Measurements from ENCODE around the gene MSX1. TPM values are rescaled to one million over a fixed set of nuclear protein-coding genes. Genes with fewer than 3 reads are reported as not detected.

MSX1 gene
- total RNA-seq, 1 donor from 2014 or later: 5.0 TPM

DNA sequence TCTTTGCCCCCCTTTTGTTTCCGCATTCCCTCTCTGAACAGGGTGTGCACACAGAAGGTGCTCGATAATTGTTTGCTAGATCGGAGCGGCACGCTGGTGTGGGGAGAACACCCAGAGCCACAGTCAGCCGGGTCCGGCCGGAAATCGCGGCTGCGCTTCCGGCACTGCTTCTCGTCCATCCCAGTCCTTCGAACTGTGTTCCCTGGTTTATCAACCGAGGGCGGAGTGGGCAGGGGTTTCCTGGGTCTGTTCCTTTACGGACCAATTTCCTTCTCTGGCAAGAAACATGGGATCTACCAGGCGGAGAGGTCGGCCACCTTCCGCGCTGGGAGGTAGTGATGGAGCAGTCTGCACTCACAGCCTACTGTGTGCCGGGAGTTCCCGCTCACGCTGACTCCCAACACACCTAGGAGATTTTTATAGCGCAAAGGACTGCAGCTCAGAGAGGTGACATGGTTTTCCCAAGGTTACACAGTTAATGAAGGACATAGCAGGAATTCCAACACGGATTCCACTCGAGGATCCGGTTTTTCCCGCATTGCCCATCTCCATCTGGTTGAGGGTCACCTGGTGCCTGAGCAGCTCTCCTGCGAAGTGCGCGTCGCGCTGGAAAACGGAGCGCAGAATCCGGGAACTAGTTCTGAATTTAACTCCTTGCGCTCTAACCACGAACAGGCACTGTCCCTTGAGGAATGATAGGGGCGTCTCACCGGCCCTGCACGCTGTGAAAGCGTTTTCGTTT, 6.8 kb downstream of the MSX1 start:
- intact Hi-C loops (cut with DNase I): no loop called here
- DNase-seq (ENCODE audit: low spot score): no peak

DNA sequence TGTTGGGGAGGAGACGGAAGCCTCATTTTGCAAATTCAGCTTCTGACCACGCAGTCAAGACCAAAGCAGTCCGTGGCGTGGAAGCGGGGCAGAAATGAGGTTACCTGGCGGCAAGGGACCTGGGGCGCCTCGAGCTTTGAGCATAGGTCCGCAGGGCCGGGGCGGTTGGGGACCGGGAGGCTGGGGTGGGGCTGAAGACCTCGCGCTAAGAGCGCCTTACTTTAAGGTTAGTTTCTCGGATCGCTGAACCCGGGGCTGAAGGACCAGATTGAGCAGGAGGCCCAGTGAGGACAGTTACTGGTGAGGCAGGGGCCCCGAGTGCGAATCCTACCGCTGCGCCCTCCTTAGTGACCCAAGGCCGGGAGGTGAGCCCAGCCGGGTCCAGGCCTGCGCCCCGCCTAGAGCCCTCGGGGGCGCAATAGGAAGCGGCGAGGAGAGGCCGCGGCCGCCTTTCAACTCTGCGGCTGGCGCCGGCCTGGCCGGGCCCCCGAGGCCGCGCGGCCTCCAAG, 7.5 kb downstream of the MSX1 start:
- intact Hi-C loops (cut with DNase I): no loop called here
- DNase-seq (ENCODE audit: low spot score): no peak

DNA sequence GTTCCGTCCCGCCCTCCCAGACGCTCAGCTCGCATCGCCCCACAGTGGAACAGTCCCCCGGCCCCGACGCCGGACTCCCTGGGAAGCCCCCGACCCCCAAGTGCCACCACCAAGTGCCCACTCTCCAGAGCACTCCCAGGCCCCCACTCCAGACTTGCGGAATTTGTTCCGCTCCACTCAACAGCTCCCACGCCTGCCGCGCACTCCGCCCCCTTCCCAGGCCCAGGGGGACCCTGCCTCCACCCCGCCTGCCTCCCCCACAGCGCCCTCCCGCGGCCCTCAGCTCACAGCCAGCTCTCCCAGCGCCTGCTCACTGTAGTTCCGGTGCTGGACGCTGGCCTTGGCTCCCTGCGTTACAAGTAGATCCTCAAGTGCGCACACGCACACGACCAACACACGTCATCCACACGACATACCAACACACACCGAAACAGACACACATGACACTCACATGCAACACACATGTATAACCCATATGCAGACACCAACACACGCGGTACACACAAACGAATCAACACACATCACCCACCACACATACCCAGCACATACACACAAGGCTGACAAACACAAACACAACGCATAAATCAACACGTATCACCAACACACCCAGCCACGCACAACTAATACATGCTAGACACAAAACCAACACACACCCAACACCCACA, 8.0 kb downstream of the MSX1 start:
- no peak for DNase-seq (ENCODE audit: low spot score)
- intact Hi-C loops (cut with DNase I): no loop called here

DNA sequence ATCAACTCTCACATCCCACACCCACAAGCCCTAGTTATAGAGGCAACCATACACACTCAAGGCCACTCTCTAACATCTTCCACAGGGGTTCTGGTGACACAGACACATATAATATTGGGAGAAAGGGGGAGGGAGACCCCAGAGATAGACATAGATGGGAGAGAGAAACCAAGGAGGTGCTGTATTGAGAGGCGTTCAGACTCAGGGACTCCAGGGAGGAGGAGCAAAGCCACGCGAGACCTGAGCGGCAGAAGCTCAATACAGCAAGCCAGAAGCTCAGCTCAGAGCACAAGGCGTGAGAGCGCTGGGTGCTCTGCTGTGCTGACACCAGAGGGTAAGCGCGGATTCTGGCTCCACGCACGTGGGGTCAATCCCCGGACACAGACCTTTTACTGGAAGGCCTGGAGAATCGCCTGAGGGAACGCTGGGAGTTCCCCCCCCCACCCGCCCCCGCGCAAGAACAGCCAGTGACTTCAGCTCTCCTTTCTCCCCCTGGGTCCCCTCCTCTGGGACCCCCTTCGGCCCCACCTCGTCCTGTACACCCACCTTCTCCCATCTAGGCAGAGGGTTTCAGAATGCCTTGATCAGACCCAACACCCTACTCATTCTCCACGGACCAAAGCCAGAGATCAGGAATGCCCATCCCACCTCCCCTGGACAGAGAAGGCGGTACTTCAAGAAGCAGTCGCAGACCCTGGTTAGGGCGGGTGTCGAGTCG, 8.7 kb downstream of the MSX1 start:
- no peak for DNase-seq (ENCODE audit: low spot score)
- intact Hi-C loops (cut with DNase I): no loop called here

DNA sequence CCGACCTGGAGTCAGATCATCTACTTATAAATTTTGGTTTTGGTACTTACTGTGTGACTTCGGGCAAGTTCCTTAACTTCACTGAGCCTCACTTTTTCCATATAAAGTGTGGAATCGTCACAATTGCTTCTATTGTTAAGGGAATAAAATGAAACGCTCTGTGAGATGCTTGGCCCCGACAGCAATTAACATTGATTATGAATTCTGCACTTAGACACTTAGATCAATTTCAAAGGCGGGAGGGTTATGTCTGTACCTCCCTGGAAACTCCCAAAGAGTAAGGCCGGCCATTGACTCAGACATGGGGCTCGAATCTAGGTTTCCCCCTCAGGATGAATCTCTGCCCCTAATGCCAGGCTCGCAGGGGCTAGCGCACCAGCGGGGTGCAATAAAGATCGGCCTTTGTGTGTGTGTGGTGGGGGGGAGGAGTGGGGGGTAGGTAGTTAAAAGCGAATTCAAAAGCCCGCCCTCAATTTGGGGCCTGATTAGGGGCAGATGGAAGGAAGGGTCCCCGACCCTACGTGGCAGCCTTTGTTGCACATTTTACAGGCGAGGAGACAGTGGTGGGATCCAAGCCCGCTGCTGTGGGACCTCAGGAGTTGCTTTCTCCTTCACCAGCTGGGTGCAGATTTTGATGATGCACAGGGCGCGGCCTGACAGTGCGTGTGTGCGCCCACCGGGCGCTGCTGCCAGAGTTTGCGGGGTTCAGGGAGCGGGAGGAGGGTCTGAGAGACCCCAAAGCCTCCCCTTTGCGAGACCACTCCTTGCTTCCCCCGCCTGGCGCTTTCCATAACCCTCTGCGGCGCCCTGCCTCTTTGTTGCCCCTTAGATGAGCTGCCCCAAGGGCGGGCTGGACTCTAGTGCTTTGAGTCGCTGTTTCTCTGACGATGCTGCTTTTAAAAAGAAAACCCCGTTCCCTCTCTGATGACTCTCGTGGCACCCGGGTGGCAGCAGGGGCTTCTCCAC, 9.6 kb downstream of the MSX1 start:
- DNase-seq (ENCODE audit: low spot score): no peak
- intact Hi-C loops (cut with DNase I): no loop called here

DNA sequence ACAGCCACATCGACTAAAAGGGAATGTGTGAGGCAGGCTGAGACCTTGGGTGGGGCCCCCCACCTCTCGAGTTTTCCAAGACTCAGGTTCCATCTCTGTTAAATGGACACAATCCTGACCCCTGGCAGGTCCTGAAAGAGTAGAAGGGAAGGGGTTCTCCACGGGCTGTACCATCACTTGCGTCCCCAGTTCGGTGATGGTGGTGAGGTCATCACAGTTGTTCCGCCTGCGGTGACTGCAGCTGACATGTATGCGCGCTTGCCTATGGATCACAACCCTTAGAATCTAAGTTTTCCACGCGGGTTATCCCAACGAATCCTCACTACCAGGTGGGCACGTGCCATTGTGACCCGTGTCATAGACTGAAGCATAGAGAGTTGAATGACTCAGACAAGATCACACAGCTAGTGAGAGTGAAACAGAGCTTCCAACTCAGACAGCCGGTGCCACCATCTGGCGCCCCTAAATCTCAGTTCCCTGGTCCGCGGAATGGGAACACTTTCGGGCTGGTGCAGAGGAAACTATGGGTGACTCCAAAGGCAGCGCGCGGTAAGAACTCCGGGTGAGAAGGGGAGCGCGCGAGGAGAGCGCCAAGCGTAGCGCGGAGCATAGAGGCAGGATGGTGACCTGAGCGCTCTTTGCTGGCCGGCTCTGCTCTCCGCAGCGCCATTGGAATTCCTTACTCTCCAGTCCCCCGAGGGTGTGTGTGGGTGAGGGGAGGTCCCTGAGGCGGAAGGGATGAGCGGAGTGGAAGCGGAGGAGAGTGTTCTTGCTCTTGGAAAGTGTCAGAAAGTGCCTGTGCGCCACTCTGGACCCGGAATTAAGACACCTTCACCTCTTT, 10.5 kb downstream of the MSX1 start:
- no peak for DNase-seq (ENCODE audit: low spot score)
- intact Hi-C loops (cut with DNase I): no loop called here

DNA sequence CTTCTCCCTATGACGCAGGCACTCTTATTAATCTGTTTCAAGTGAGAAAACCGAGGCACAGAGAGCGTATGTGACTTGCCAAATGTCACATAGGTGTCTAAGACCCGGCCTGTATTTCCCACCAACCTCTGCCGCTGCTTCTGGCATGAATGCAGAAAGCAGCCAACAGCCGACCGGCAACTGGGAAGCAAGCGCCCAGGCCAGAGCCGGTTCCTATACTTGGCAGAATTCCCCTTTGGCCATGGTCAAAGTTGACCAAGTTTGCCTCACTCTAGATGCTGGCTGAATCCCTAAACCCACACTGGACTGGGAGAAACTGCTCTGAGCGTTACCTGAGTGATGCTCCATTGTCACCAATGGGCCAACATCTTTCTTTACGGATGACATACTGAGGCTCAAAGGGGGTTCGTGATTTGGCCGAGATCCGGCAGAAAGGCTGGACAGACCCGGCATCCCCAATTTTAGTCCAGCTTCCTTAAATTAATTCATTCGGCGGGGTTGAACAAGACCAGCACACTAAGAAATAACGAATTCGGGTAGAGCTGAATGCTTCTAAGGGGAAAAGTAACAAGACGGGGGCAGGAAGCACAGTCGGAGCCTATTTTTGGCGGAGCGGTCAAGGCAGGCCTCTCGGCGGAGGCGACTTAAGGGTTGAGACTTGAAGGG, 11.2 kb downstream of the MSX1 start:
- no peak for DNase-seq (ENCODE audit: low spot score)

DNA sequence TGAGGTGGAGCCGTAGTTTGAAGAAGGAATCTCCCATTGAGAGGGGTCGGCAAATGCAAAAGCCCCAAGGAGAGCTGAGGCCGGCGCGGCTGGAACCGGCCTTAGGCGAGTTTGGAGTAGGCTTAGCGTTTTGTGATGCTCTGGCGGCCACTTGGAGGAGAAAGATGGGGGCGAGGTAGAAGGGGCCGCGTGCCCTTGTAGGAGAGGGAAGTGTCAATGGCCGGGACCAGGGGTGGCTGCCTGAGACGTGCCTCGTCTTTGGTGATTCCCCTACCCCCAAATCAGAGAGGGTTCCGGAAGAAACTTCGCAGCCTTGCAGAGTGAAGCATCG, 11.7 kb downstream of the MSX1 start:
- no peak for DNase-seq (ENCODE audit: low spot score)
- intact Hi-C loops (cut with DNase I): no loop called here

More for the DNA sequence above, 11.2 kb downstream of the MSX1 start:
- intact Hi-C loops (cut with DNase I): no loop called here

DNA sequence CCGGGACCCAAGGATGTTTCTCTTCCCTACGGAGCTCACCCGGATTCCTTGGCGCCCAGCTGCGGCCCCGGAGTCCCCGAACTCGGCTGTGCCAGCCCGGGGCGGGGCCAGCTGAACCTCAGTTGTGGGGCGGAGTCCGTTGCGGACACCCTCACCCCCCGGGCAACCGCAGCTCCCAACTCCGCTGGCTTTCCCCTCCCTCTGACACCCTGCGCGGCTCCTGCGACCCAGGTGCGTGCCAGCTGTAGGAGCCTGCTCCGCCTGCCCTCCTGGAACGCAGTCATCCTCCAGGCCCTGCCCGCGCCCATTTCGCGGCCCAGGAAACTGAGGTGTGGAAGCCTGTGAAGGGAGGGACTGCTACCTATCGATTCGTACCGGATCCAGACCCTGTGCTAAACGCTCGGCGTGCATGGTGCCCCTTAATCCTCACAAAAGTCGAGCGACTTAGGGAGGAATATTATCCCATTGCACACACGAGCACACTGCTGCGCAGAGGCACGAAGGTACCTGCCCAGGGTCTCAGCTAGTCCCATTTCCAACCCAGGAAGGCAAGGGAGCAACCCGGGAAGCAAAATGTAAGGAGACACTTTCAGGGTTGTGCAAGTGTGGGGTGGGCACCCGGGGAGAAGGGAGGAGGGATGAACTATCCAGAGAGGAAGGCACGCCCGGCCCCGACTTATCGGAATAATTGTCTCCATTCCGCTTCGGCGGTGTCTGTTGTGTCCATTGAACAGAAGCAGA, 12.3 kb downstream of the MSX1 start:
- intact Hi-C loops (cut with DNase I): no loop called here
- no peak for DNase-seq (ENCODE audit: low spot score)

DNA sequence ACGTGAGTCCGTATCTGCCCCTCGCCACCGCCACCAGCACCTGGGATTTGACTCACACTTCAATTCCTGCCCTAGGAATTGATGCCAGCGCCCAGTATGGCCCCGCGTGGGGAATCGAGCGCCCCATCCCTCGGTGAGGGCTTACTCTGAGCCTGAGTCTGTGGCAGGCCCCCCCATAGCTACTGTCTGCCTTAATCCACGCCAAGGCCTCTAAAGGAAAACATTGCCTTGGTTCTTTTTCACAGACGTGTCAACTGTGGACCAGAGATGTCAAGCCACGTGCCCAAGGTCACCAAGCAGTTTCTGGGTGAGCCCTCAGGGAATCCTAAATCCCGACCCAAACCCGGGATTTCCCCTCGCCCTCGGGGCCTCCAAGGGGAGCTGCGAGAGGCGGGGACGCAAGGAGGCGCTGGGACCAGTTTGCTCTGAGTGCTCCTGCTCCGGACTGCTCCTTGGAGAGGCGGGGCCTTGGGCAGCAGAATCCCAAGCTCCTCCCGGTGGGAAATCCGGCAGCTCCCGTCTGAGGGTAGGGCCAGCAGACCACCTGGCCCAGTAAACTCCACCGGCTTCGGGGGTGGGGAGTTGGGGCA, 12.9 kb downstream of the MSX1 start:
- no peak for DNase-seq (ENCODE audit: low spot score)
- intact Hi-C loops (cut with DNase I): no loop called here

DNA sequence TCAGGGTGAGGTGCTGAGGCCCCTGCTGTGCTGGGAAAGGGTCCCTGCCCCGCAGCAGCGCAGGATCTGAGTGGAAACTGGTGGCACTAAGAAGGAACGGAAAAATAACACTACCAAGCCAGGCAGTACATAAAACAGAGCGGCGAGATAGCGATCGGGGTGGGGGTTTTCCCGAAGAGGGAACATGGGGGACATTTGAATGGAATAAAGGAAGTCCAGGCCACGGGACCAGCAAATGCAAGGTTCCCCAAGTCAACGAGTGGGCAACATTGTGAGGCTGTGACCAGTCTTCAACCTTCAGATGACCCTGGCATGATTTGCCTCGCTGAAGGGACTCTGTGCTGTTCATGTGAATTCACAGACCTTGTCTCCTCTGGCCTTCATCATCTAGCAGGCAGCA, 13.7 kb downstream of the MSX1 start:
- no peak for DNase-seq (ENCODE audit: low spot score)
- intact Hi-C loops (cut with DNase I): no loop called here

DNA sequence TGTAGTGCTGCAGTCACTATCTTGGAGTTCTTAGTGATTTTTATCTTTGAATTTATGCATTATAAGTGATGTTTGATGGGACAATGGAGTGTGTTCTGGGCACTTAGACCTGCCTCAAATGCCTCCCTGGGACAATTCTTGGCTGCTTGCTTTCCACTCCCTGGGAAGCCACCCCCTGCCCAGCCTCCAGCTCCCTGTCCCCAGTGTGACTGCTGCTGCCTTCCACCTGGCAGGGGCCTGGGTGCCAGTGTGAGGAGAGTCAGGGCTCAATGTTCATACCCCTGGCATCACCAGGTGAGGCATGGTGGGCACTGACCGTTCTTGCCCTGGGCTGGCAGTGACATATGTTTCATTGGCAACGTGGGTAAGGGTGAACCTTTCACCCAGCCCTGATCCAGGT, 14.8 kb downstream of the MSX1 start:
- no peak for DNase-seq (ENCODE audit: low spot score)
- intact Hi-C loops (cut with DNase I): no loop called here

DNA sequence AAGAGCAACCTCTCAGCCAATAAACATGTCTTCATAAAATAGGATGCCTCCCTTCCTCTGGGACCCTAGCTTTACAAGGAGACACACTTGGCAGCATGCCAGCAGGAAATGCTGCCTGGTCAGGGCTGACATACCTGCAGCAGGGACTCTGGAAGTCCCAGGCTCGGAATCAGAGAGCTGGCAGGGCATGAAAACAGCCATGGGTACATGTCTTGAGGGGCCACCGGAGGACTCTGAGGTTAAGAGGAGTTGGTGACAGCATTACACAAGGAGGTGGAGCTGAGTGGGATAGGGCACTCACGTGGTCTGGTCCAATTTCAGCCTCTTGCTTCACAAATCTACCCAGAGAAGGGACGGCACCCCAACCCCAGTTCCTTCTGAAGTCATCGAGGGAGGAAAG, 15.7 kb downstream of the MSX1 start:
- intact Hi-C loops (cut with DNase I): loop anchor here (5.0 kb wide), 1 partner anchor 383 kb away; no protein-coding TSS in a partner anchor

DNA sequence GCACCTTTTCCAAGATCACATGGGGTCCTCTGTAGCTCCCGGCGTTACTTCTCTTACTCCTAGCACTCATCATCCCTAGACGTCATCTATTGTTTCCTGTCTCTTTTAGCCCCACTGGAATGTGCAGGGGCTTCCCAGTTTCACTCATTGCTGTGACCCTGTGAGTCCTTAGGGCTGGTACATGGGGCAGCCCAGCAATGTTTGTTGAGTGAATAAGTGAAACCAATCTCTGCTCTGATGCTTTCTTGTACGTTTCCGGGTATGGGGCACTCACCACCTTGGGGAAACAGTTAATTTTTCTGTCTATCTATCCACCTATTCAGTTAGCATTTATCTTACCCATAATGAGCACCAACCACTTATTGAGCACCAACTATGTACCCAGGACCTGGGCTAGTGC, 16.1 kb downstream of the MSX1 start:
- no peak for DNase-seq (ENCODE audit: low spot score)
- intact Hi-C loops (cut with DNase I): loop anchor here (5.0 kb wide), 1 partner anchor 383 kb away; no protein-coding TSS in a partner anchor

More for the DNA sequence above, 15.7 kb downstream of the MSX1 start:
- no peak for DNase-seq (ENCODE audit: low spot score)

DNA sequence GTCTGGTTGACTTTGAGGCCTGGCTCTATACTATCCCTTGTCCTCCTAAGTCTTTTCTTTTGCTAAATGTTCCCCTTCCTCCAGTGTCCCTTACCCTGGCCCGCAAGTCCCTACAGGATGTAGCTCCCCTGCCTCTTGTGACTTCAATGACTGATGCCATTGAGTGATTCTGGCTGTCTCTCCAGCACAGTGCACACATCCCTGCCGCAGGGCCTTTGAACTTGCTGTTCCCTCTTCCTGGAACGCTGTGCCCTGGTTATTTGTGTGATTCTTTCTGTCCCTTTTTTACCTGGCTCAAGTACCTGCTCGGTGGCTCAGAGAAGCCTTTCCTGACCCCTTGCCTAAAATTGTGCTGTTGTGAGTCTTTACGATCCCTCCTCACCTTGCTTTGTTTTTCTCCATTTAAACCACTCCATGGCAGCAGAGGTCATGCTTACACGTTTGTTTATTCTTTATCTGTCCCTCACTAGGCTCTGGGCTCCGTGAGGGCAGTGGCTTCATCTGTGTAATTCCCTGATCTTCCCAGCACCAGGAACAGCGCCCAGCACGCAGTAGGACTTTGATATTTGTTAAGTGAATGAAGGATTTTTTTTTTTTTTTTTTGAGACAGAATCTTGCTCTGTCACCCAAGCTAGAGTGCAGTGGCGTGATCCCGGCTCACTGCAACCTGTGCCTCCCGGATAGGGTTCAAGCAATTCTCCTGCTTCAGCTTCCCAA, 17.6 kb downstream of the MSX1 start:
- DNase-seq (ENCODE audit: low spot score): no peak
- intact Hi-C loops (cut with DNase I): loop anchor here (5.0 kb wide), 1 partner anchor 385 kb away; no protein-coding TSS in a partner anchor

DNA sequence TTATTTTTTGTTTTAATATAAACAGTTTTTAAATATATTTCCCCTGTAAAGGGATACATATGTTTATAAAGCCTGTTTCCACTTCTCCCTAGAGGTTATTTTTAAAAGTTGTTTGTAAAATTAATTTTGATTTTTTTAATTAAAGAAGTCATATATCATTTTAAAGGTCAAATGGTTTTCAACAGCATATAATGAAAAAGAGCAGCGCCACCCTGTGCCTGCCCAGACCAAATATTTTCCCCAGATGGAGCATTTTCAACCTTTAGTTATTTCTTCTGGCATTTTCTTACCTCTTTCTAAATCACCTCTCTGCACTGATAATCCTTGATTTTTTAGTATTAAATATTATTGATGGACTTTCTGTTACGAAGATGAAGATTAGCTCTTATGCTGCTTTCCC, 21.0 kb downstream of the MSX1 start:
- intact Hi-C loops (cut with DNase I): no loop called here
- DNase-seq (ENCODE audit: low spot score): no peak
